GM12801 (cell line): ENCODE results near the gene SPANXN3.
"Not testable (repeated sequence)": the region's sequence is repeated elsewhere in the genome, so short reads cannot be mapped to it uniquely, and the experiment has no call there.

Experiments used
- CTCF ChIP-seq: IDR thresholded peaks from one replicate; pipeline ENCODE4 v1.5.1; 2011; ENCODE audit warnings: control low read depth; ENCODE audit not compliant: insufficient read length; ENCODE audit errors: extremely low read depth

SPANXN3 gene

GRCh38 chrX:143517375-143517774 lies at the start of gene SPANXN3:
SPANXN3 (minus strand) TSS chrX:143517475; CDS start chrX:143517391, 84 bp downstream.
- TF ChIP-seq CTCF = not testable (repeated sequence)

- no peak for TF ChIP-seq CTCF
These were observed 18.9 kb upstream of the SPANXN3 start for GRCh38 chrX:143536176-143536575.

GRCh38 chrX:143500751-143501150 lies 16.5 kb downstream of the SPANXN3 start:
- TF ChIP-seq CTCF = no peak

GRCh38 chrX:143486105-143486504 lies 31.2 kb downstream of the SPANXN3 start:
- TF ChIP-seq CTCF = no peak

- no peak for TF ChIP-seq CTCF
These were observed 40.5 kb downstream of the SPANXN3 start for GRCh38 chrX:143476751-143477150.

- TF ChIP-seq CTCF = no peak
These were observed 44.8 kb downstream of the SPANXN3 start for GRCh38 chrX:143472347-143472938.

- no peak for TF ChIP-seq CTCF
These were observed 51.1 kb downstream of the SPANXN3 start for GRCh38 chrX:143466130-143466529.
